Natural killer cell (primary cell): Measurements from ENCODE around the gene BBS9. TPM values are rescaled to one million over a fixed set of nuclear protein-coding genes. Genes with fewer than 3 reads are reported as not detected.
A peak's percentile ranks its signal among the peaks of the same experiment; 100 is the strongest.

Source experiments
- ATAC-seq, 3 donors: fragments of 150-1000 bp in 2 of 3; fragments of 200-7000 bp in 1 of 3; cut with Tn5 transposase; 1 replicate in 1 of 3; 2 replicates in 2 of 3; pipeline ENCODE4 v1.10.0; 2021; ENCODE audit warnings: mild to moderate bottlenecking in 2 of 3, moderate library complexity in 2 of 3
- DNase-seq, 2 donors: peaks; one replicate each; pipeline versions ENCODE4 v3.0.0 to v3.0.0-alpha.2; 2013 to 2021; ENCODE audit warnings: mixed read lengths in 1 of 2
- H3K27ac ChIP-seq: one replicate; pipeline ENCODE4 v1.5.1; 2013; ENCODE audit warnings: mild to moderate bottlenecking, low read length
- H3K27me3 ChIP-seq: one replicate; pipeline ENCODE4 v1.6.1; 2013; ENCODE audit warnings: low read length; ENCODE audit not compliant: control insufficient read depth, insufficient read depth
- H3K36me3 ChIP-seq: one replicate; pipeline ENCODE4 v1.6.1; 2013; ENCODE audit warnings: low read length; ENCODE audit not compliant: control insufficient read depth, insufficient read depth
- H3K4me1 ChIP-seq: one replicate; pipeline ENCODE4 v1.6.1; 2013; ENCODE audit warnings: low read length; ENCODE audit not compliant: control insufficient read depth, insufficient read depth
- H3K4me3 ChIP-seq: one replicate; pipeline ENCODE4 v1.5.1; 2013; ENCODE audit warnings: low read length
- H3K9me3 ChIP-seq: one replicate; pipeline ENCODE4 v1.6.1; 2013; ENCODE audit warnings: low read length; ENCODE audit not compliant: control insufficient read depth, insufficient read depth
- H3K27ac Mint-ChIP-seq, 2 donors: one replicate each; pipeline ENCODE4 v1.8.0; 2022; ENCODE audit warnings: mild to moderate bottlenecking in 2 of 2, mixed read lengths in 2 of 2, moderate library complexity in 1 of 2
- H3K27me3 Mint-ChIP-seq, 2 donors: one replicate each; pipeline ENCODE4 v1.8.0; 2022; ENCODE audit warnings: low read depth in 2 of 2, mixed read lengths in 2 of 2
- H3K36me3 Mint-ChIP-seq: one replicate; pipeline ENCODE4 v1.8.0; 2022; ENCODE audit warnings: mixed read lengths
- H3K4me1 Mint-ChIP-seq, 2 donors: one replicate each; pipeline ENCODE4 v1.8.0; 2022; ENCODE audit warnings: mixed read lengths in 2 of 2
- H3K4me3 Mint-ChIP-seq: one replicate; pipeline ENCODE4 v1.8.0; 2022; ENCODE audit warnings: mild to moderate bottlenecking, moderate library complexity, mixed read lengths
- H3K9me3 Mint-ChIP-seq, 2 donors: one replicate each; pipeline ENCODE4 v1.8.0; 2022; ENCODE audit warnings: mixed read lengths in 2 of 2
- WGBS: methylation state at CpG from one replicate; pipeline ENCODE4 v1.1.7; 2013; ENCODE audit warnings: missing lambda C conversion rate; ENCODE audit not compliant: insufficient coverage; 5-methylcytosine and 5-hydroxymethylcytosine counted together
- intact Hi-C: fragments of 100-400 bp; cut with micrococcal nuclease; formaldehyde crosslinking; loops from one replicate; pipeline ENCODE4 v1.14.2; 2022
- total RNA-seq, 4 donors: library from RNA; stranded (reverse); fragments of 120-200 nt in 1 of 4; gene quantifications; one replicate each; pipeline versions ENCODE4 v1.2.3 to v1.2.4, GENCODE V29; 2013 to 2022
- TF ChIP-seq, protein P1 (sequence below): fragments of 200-600 bp; IDR thresholded peaks from one replicate; pipeline ENCODE4 v1.8.0; 2022; ENCODE audit warnings: antibody characterized with exemption

BBS9 gene
- total RNA-seq, 3 donors from 2014 or later (not counting 1 experiment from before 2014, with no cell fraction given): 25.1 to 34.6 (median 34.4) TPM

DNA sequence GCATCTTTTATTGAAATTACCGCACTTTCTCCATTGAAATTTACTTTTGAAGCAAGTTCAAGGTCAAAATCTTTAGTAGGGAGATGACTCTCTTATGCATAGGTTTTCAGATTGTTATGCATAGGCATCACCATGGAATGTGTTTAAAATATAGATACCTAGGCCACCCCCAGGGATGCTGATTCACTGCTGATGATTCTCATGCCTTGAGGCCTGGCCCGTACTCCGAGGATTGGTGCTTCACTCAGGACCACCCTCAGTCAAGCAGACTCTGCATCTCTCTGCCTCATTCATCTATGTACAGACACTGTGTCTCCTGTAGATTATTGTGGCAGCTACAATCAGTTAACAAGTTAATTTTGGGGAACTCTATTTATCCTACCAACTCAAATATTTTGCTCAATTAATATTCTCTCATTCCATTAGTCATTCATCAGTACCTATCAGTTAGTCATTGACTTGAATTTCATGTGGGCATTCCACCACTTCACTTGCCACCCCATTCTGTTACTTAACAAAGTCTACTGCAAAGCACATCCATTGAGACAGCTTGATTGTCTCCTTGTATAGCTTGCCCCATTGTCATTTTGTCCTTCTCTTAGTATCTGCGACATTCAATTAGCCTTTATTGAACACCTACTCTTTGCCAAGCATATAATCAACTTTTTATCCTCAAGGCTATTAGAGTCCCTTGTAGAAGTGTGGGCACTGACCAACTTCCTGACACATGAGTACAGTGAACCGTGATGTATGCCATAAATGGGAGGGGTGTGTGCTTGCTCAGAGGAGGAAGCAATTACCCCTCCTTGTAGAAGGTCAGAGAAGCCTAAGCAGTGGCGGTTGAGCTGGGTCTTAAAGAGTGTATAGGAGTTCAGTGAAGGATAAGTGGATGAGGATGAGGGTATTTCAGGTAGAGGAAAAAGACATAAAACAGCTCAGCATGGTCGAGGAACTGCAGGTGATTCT lies 520.4 kb downstream of the BBS9 start:
- TF ChIP-seq, protein P1, sequence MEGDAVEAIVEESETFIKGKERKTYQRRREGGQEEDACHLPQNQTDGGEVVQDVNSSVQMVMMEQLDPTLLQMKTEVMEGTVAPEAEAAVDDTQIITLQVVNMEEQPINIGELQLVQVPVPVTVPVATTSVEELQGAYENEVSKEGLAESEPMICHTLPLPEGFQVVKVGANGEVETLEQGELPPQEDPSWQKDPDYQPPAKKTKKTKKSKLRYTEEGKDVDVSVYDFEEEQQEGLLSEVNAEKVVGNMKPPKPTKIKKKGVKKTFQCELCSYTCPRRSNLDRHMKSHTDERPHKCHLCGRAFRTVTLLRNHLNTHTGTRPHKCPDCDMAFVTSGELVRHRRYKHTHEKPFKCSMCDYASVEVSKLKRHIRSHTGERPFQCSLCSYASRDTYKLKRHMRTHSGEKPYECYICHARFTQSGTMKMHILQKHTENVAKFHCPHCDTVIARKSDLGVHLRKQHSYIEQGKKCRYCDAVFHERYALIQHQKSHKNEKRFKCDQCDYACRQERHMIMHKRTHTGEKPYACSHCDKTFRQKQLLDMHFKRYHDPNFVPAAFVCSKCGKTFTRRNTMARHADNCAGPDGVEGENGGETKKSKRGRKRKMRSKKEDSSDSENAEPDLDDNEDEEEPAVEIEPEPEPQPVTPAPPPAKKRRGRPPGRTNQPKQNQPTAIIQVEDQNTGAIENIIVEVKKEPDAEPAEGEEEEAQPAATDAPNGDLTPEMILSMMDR: no peak
- Mint-ChIP-seq H3K4me1 (peaks cover 9 to 41% of the 10 kb centered on the region in 2 donors), H3K27me3 (no peaks in the 10 kb centered on the region), H3K36me3 (no peaks in the 10 kb centered on the region), H3K4me3 (peak overlapping the region; percentile 33), H3K27ac (peak overlapping the region; percentile 1 to 9), H3K9me3 (peaks cover 0 to 2% of the 10 kb centered on the region in 2 donors)
- WGBS: 66% methylated on average over 6 of the region's 7 CpGs
- H3K27ac ChIP-seq: no peak overlapping the region
- intact Hi-C loops: no loop called here
- H3K9me3 ChIP-seq: no peaks in the 10 kb centered on the region
- ATAC-seq (peak; percentile 58 to 88 (median 74)), DNase-seq (no peak)
- no peaks in the 10 kb centered on the region for H3K27me3 ChIP-seq
- H3K4me3 ChIP-seq: no peak overlapping the region
- H3K36me3 ChIP-seq: no peaks in the 10 kb centered on the region
- H3K4me1 ChIP-seq: peaks cover 6% of the 10 kb centered on the region

DNA sequence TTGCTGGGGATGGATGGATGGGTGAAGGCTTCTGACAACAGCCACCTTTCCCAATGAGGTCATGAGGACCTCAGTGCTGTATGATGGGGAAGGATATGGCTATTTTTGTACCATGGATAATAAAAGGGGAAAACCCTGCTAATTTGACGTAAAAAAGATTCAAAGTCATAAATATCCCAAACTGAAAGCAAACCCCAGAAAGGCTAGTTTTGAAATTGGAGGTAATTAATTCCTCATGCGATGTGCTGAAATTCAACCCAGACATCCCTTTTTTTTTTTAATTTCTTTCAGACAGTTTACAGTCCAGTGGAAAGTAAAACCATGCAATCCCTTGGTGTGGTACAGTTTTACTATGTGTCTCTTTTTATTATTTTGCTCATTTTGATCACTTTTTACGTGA lies 521.5 kb downstream of the BBS9 start:
- peaks cover 6% of the 10 kb centered on the region for H3K4me1 ChIP-seq
- H3K27me3 ChIP-seq: no peaks in the 10 kb centered on the region
- peaks cover 0 to 2% of the 10 kb centered on the region in 2 donors for H3K9me3 Mint-ChIP-seq
- no peak overlapping the region for H3K4me3 ChIP-seq
- H3K36me3 ChIP-seq: no peaks in the 10 kb centered on the region
- H3K9me3 ChIP-seq: no peaks in the 10 kb centered on the region
- WGBS: 94% methylated on average over 2 of the region's 3 CpGs
- H3K4me1 Mint-ChIP-seq: peaks cover 9 to 40% of the 10 kb centered on the region in 2 donors
- TF ChIP-seq, protein P1: no peak
- H3K4me3 Mint-ChIP-seq: no peak overlapping the region
- H3K27me3 Mint-ChIP-seq: no peaks in the 10 kb centered on the region
- no peaks in the 10 kb centered on the region for H3K36me3 Mint-ChIP-seq
- DNase-seq (no peak), ATAC-seq (no peak)
- no peak overlapping the region for H3K27ac ChIP-seq
- intact Hi-C loops: no loop called here
- no peak overlapping the region for H3K27ac Mint-ChIP-seq

DNA sequence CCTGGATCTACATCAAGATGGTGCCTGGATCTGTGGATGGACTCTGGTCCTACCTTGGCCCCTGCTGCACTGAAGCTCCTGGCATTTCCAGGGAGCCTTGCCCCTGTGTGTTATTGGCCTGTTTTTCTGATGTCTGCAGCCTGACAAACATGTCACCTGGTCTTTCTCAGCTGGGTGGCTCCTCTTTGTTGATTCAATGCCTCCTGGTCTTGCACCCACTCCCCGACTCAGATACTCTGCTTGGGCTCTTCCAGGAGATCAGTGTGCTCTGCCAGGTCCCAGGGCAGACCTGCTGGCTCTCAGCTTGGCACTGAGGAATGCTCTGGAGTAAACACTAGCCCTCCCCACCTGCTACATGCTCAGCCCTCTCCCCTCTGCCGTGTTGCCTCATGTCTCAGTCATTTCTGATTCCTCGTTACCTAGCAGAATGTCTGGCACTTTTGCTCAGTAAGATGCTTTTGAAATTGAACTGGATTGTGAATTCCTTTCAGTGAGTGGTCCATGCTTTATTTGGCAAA lies 522.7 kb downstream of the BBS9 start:
- H3K4me1 ChIP-seq: peaks cover 6% of the 10 kb centered on the region
- Mint-ChIP-seq H3K27me3 (no peaks in the 10 kb centered on the region), H3K9me3 (peaks cover 0 to 2% of the 10 kb centered on the region in 2 donors), H3K4me3 (no peak overlapping the region), H3K4me1 (peaks cover 9 to 34% of the 10 kb centered on the region in 2 donors), H3K27ac (no peak overlapping the region), H3K36me3 (no peaks in the 10 kb centered on the region)
- H3K9me3 ChIP-seq: no peaks in the 10 kb centered on the region
- no peaks in the 10 kb centered on the region for H3K27me3 ChIP-seq
- DNase-seq (no peak), ATAC-seq (no peak)
- intact Hi-C loops: no loop called here
- no peak overlapping the region for H3K4me3 ChIP-seq
- H3K36me3 ChIP-seq: no peaks in the 10 kb centered on the region
- no peak overlapping the region for H3K27ac ChIP-seq
- TF ChIP-seq, protein P1: no peak
- 85% methylated on average over 3 of the region's 3 CpGs for WGBS
